Jurkat, Clone E6-1 (cell line): ENCODE measurements around the gene GSG1L.
"Not testable (repeated sequence)": the region's sequence is repeated elsewhere in the genome, so short reads cannot be mapped to it uniquely, and the experiment has no call there.

ENCODE experiments used
- DNase-seq: peaks from one replicate; pipeline ENCODE4 v3.0.0-alpha.2; 2011; ENCODE audit warnings: low read depth, low spot score
- H3K4me3 ChIP-seq: 2 replicates; pipeline ENCODE4 v1.5.1; 2011; ENCODE audit warnings: mild to moderate bottlenecking, low read length, control low read depth, moderate library complexity

Gene GSG1L

DNA sequence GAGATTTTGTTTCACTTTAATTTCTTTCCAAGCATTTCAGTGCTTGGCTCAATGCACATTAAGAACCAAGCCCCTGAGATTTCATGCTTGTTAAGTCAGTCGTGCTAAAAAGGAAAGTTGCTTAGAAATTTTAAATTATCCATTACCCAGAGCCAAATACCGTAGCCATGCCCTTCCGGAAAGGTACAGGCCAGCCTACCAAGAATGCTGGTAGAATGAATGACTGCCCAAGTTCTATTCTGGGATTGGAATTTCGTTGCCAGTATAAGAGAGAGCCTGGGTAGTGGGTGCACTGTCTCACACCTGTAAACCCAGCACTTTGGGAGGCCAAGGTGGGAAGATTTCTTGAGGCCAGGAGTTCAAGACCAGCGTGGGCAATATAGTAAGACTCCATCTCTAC is 319.6 kb downstream of the GSG1L start:
- DNase-seq = no peak
- no peak overlapping the region for H3K4me3 ChIP-seq

- not testable (repeated sequence) for H3K4me3 ChIP-seq, DNase-seq
Measured at GRCh38 chr16:27743001-27743400, 320.5 kb downstream of the GSG1L start.

DNA sequence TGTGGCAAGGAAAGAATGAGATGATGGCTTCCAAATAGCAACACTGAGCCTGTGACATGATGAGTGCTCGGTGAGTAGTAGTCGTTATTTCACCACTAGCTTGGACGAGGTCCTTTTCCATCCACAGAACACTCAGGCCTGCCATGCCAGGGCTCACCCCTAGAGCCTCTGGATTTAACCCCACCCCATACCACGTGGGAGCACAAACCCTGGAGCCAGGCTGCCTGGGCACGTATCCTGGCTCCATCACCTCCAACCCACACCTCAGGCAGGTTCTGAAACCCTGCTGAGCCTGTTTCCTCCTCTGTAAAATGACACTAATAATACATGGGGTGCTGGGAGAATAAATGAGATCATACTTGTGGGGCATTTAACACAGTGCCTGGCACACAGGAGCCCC is 321.2 kb downstream of the GSG1L start:
- H3K4me3 ChIP-seq = no peak overlapping the region
- no peak for DNase-seq

DNA sequence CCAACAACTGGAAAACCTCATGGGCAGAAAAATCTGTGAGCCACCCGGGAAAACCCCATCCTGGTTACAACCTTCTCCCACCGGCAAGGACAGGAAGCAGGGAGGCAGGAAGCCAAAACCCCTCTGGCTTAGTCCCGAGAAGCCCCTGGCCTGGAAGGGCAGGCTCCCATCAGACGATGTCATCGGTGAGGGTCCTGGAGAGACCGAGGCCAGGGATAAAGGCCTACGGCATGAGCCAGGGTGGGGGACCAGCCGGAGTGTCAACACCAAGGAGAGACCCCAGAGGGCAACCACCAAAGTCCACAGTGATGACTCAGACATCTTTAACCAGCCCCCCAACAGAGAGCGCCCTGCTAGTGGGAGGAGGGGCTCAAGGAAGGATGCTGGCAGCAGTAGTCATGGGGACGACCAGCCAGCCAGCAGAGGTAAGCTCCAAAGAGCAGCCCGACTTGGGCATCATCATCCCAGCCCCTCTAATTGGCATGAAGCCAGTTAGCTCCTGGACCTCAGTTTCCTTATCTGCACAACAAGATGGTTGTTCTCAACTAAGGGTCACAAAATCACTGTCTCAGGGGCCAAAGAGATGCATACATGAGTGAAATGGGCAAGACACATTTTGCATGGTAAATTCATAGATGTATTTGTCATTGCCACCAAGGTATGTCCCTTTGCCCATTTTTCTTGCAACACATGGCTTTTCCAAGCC is 322.9 kb downstream of the GSG1L start:
- DNase-seq = no peak
- no peak overlapping the region for H3K4me3 ChIP-seq

DNA sequence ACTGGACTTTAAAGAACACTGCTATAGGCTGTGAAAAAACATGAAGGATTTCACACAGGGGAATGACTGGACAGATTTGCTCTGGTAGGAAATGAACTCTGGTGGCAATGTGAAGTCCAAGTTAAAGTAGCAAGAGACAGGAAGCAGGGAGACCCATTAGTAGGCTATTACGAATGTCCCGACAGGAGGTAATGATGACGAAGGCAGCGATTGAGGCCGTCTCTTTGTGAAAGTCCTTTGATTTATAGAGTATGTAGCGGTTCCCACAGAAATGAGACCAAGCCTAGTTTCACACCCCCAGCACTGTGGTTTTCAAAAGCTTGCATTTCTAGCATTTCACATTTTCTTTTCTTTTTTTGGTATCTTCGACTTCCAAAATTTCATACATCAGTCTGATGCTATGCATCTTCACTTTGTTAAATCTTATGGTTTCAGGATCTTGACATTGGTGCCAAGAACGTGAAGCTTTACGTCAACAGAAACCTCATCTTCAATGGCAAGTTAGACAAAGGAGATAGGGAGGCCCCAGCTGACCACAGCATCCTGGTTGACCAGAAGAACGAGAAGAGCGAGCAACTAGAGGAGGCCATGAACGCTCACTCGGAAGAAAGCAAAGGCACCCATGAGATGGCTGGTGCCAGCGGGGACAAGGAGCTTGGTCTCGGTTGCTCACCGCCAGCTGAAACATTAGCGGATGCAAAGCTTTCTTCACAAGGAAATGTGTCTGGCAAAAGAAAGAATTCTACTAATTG is 323.7 kb downstream of the GSG1L start:
- no peak for DNase-seq
- no peak overlapping the region for H3K4me3 ChIP-seq

- no peak for DNase-seq
- no peak overlapping the region for H3K4me3 ChIP-seq
Measured at GRCh38 chr16:27738596-27738995, 324.9 kb downstream of the GSG1L start.
